NT2/D1 (cell line): ENCODE measurements around the gene PACS1.

Experiments used
- SUZ12 ChIP-seq: IDR thresholded peaks from 2 replicates; pipeline ENCODE4 v1.6.1; 2011; ENCODE audit not compliant: insufficient read length, insufficient read depth; ENCODE audit errors: extremely low read depth
- ZNF274 ChIP-seq: IDR thresholded peaks from 2 replicates; pipeline ENCODE4 v1.6.1; 2011; ENCODE audit warnings: mild to moderate bottlenecking, low read depth, low read length

DNA sequence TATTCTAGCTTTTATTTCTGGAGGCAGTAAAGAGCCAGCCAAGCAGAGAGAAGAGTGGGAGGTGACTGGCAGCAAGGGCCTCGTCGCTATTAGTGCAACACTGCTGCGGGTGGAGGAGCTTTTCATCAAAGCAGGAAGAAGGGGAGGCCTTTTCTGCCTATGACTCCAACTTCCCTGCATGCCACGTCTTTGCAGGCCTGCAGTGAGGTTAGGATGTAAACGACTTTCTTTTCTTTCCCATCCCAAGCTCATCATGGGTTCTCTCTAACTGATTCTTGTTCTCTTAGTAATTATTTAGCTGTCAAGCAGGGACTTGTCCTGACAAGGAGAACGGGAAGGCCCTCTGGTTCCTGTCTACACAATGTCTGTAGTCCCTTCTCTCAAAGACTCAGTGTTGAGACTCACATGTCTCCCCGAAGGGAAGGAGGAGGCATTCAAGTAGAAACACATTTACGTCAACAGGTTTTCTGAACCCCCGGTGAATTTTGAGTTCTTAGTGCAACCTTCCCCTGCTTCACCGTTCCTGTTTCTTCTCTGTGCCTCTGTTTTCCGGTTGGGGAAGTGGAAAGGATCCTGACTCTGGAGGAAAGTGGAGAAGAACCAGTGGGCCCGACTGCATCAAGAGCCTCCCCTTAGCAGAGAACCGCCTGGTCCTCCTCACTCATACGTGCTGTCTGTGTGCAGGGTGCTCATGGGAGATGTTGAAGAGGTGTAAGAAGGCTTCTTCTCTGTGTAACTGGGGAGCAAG, 56.9 kb downstream of the PACS1 start:
- no peak for TF ChIP-seq ZNF274
- no peak for TF ChIP-seq SUZ12
